ENCODE measurements around the gene IL32. TPM values are rescaled to one million over a fixed set of nuclear protein-coding genes. Genes with fewer than 3 reads are reported as not detected.
A peak's percentile ranks its signal among the peaks of the same experiment; 100 is the strongest.

Gene IL32
- polyA plus RNA-seq, 3 donors = 0.53 to 8.0 (median 5.6) TPM

DNA sequence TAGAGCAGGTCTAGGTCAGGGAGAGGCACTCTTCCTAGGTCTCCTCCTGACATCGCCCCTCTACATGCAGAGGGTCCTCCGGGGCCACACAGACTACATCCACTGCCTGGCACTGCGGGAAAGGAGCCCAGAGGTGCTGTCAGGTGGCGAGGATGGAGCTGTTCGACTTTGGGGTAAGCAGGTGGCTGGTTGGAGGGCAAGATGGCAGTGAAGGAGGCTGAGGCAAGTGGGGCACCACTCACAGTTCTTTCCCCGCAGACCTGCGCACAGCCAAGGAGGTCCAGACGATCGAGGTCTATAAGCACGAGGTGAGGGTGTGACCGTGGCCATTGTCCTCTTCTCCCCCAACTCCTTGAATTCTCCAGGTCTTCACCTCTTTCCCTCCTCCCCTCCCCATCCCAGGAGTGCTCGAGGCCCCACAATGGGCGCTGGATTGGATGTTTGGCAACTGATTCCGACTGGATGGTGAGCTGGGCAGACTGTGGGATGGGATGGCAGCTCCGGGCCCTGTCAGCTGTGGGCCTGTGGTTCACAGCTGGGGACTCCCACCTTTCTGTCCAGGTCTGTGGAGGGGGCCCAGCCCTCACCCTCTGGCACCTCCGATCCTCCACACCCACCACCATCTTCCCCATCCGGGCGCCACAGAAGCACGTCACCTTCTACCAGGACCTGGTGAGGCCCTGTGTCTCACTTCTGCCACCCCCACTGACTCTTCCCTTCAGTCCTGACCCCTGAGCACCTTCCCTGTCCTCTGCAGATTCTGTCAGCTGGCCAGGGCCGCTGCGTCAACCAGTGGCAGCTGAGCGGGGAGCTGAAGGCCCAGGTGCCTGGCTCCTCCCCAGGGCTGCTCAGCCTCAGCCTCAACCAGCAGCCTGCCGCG, 38.6 kb upstream of the IL32 start:
- Histone ChIP-seq H3K4me1 (ENCODE audit: control insufficient read depth in 1 of 2, insufficient read depth in 2 of 2, low read length in 2 of 2) (peaks cover 46 to 54% of the 10 kb centered on the region in 2 donors), H3K9ac (ENCODE audit: insufficient read depth, low read length, poor library complexity, severe bottlenecking) (no peak overlapping the region), H3K4me2 (replicated peaks; ENCODE audit: extremely low read depth, low read length, poor library complexity, severe bottlenecking) (no peak overlapping the region), H3K36me3 (replicated peaks in 1 of 2; ENCODE audit: control insufficient read depth in 1 of 2, insufficient read depth in 2 of 2, low read length in 2 of 2) (peaks cover 19 to 21% of the 10 kb centered on the region in 2 donors), H4K20me1 (ENCODE audit: insufficient read depth, low read length) (peaks cover 63% of the 10 kb centered on the region), H3K27me3 (ENCODE audit: control insufficient read depth in 2 of 2, insufficient read depth in 2 of 2, low read length in 2 of 2) (peaks cover 15 to 33% of the 10 kb centered on the region in 2 donors), H3K4me3 (replicated peaks in 1 of 3; ENCODE audit: low read depth in 2 of 3, low read length in 3 of 3) (no peak overlapping the region), H3K27ac (ENCODE audit: low read depth in 1 of 2, low read length in 2 of 2) (no peak overlapping the region), H3K9me3 (replicated peaks in 1 of 2; ENCODE audit: control insufficient read depth in 1 of 2, insufficient read depth in 1 of 2, low read length in 2 of 2) (peaks cover 0 to 12% of the 10 kb centered on the region in 2 donors), H2AFZ (ENCODE audit: insufficient read depth, low read depth, low read length, poor library complexity, severe bottlenecking) (no peak overlapping the region), H3K79me2 (ENCODE audit: insufficient read depth, low read length) (no peaks in the 10 kb centered on the region)
- intact Hi-C loops (cut with micrococcal nuclease) = loop anchor here in 1 of 2 donors (10.0 kb wide), 1 partner anchor 98 kb away; no protein-coding TSS in a partner anchor
- WGBS (ENCODE audit: insufficient coverage) = 95% methylated on average over 10 of the region's 24 CpGs
- Mint-ChIP-seq H3K4me3 (no peak overlapping the region), H3K27ac (no peak overlapping the region), H3K9me3 (peaks cover 0 to 21% (median 6%) of the 10 kb centered on the region in 7 donors), H3K36me3 (peaks cover 26 to 27% of the 10 kb centered on the region in 2 donors), H3K27me3 (ENCODE audit: low read depth in 3 of 3) (peaks cover 25 to 37% (median 35%) of the 10 kb centered on the region in 3 donors), H3K4me1 (peaks cover 52% of the 10 kb centered on the region)
- no peak for DNase-seq
- no peak for TF ChIP-seq CTCF (IDR thresholded peaks at IDR 0.05)

DNA sequence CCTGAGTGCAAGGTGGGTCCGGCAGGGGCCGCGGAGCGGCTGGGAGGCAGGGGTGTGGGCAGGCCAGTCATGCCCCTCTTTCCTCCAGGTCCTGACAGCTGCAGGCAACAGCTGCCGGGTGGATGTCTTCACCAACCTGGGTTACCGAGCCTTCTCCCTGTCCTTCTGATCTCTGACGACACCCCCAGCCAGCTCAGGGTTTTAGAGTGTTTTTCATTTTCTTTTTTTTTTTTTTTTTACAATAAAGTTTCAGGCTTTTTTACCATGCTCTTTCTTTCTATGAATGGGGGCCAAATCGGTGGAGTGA, 38.0 kb upstream of the IL32 start:
- H3K4me3 ChIP-seq (replicated peaks in 1 of 3; ENCODE audit: low read depth in 2 of 3, low read length in 3 of 3) = no peak overlapping the region
- peaks cover 0 to 12% of the 10 kb centered on the region in 2 donors for H3K9me3 ChIP-seq (replicated peaks in 1 of 2; ENCODE audit: control insufficient read depth in 1 of 2, insufficient read depth in 1 of 2, low read length in 2 of 2)
- peaks cover 57% of the 10 kb centered on the region for H4K20me1 ChIP-seq (ENCODE audit: insufficient read depth, low read length)
- Mint-ChIP-seq H3K4me1 (peaks cover 47% of the 10 kb centered on the region), H3K27ac (peak overlapping the region in 1 of 7 donors; percentile 30), H3K36me3 (peaks cover 26 to 27% of the 10 kb centered on the region in 2 donors), H3K27me3 (ENCODE audit: low read depth in 3 of 3) (peaks cover 31 to 43% (median 41%) of the 10 kb centered on the region in 3 donors), H3K4me3 (no peak overlapping the region), H3K9me3 (peaks cover 0 to 21% (median 6%) of the 10 kb centered on the region in 7 donors)
- H3K27ac ChIP-seq (ENCODE audit: low read depth in 1 of 2, low read length in 2 of 2) = no peak overlapping the region
- H3K27me3 ChIP-seq (ENCODE audit: control insufficient read depth in 2 of 2, insufficient read depth in 2 of 2, low read length in 2 of 2) = peaks cover 18 to 39% of the 10 kb centered on the region in 2 donors
- intact Hi-C loops (cut with micrococcal nuclease) = loop anchor here in 1 of 2 donors (10.0 kb wide), 1 partner anchor 97 kb away; no protein-coding TSS in a partner anchor
- 98% methylated on average over 5 of the region's 8 CpGs for WGBS (ENCODE audit: insufficient coverage)
- peaks cover 40 to 48% of the 10 kb centered on the region in 2 donors for H3K4me1 ChIP-seq (ENCODE audit: control insufficient read depth in 1 of 2, insufficient read depth in 2 of 2, low read length in 2 of 2)
- peaks cover 19 to 21% of the 10 kb centered on the region in 2 donors for H3K36me3 ChIP-seq (replicated peaks in 1 of 2; ENCODE audit: control insufficient read depth in 1 of 2, insufficient read depth in 2 of 2, low read length in 2 of 2)
- H2AFZ ChIP-seq (ENCODE audit: insufficient read depth, low read depth, low read length, poor library complexity, severe bottlenecking) = no peak overlapping the region
- no peak for DNase-seq
- no peak overlapping the region for H3K4me2 ChIP-seq (replicated peaks; ENCODE audit: extremely low read depth, low read length, poor library complexity, severe bottlenecking)
- no peak for TF ChIP-seq CTCF (IDR thresholded peaks at IDR 0.05)
- no peaks in the 10 kb centered on the region for H3K79me2 ChIP-seq (ENCODE audit: insufficient read depth, low read length)
- H3K9ac ChIP-seq (ENCODE audit: insufficient read depth, low read length, poor library complexity, severe bottlenecking) = no peak overlapping the region
